Gastrocnemius medialis (tissue), 4 donors: ENCODE results near the gene CACNA1D. TPM values are rescaled to one million over a fixed set of nuclear protein-coding genes. Genes with fewer than 3 reads are reported as not detected.

Source experiments
- ATAC-seq, 2 donors: fragments of 150-250 bp; one replicate each; pipeline ENCODE4 v1.9.1; 2016
- DNase-seq, 2 donors: peaks; one replicate each; pipeline ENCODE4 v3.0.0-alpha.2; 2019
- H3K27ac ChIP-seq, 4 donors: fragments of 200-600 bp; sonication (generic); 1 replicate in 1 of 4; 2 replicates in 3 of 4; pipeline ENCODE4 v1.5.1; 2016 to 2018; ENCODE audit warnings: mild to moderate bottlenecking in 2 of 4, moderate library complexity in 1 of 4
- H3K27me3 ChIP-seq, 3 donors: fragments of 200-600 bp; sonication (generic) in 2 of 3; 1 replicate in 1 of 3; 2 replicates in 2 of 3; pipeline versions ENCODE4 v1.5.1 to v1.6.0; 2016 to 2019; ENCODE audit warnings: mild to moderate bottlenecking in 1 of 3, moderate library complexity in 1 of 3
- H3K36me3 ChIP-seq, 2 donors: fragments of 200-600 bp; sonication (generic) in 1 of 2; one replicate each; pipeline ENCODE4 v1.5.1; 2017 to 2018
- H3K4me1 ChIP-seq, 2 donors: fragments of 200-600 bp; sonication (generic) in 1 of 2; one replicate each; pipeline ENCODE4 v1.5.1; 2016 to 2017; ENCODE audit warnings: mild to moderate bottlenecking in 2 of 2
- H3K4me3 ChIP-seq, 4 donors: fragments of 200-600 bp; sonication (generic) in 3 of 4; 1 replicate in 1 of 4; 2 replicates in 3 of 4; pipeline ENCODE4 v1.5.1; 2016 to 2019; ENCODE audit warnings: mild to moderate bottlenecking in 2 of 4
- H3K9me3 ChIP-seq, 3 donors: fragments of 200-600 bp; sonication (generic) in 2 of 3; 1 replicate in 1 of 3; 2 replicates in 2 of 3; pipeline ENCODE4 v1.5.1; 2016 to 2019
- POLR2A ChIP-seq, 2 donors: fragments of 450-650 bp; IDR thresholded peaks; one replicate each; pipeline ENCODE4 v1.6.1; 2017; ENCODE audit warnings: antibody characterized with exemption in 2 of 2, mild to moderate bottlenecking in 2 of 2, moderate library complexity in 2 of 2
- in situ Hi-C, 4 donors: fragments of 200-750 bp; cut with MboI; loops; one replicate each; pipeline versions ENCODE4 v1.15.0 to v1.8.0; 2017; ENCODE audit warnings: low sequenced_read_pairs in 4 of 4
- intact Hi-C: fragments of 100-400 bp; cut with DNase I; formaldehyde crosslinking; loops from one replicate; pipeline ENCODE4 v1.15.1; 2023; ENCODE audit warnings: low total_unique reads
- total RNA-seq, 4 donors: library from RNA; depleted of rRNA; stranded (reverse); fragments of >200 nt; gene quantifications; one replicate each; pipeline versions ENCODE4 v1.1.0 to v1.2.3, GENCODE V29; 2016
- TF ChIP-seq, protein P1 (sequence below), 5 experiments: fragments of 450-650 bp in 3 of 5; fragments of 200-600 bp in 2 of 5; sonication (generic) in 2 of 5; IDR thresholded peaks in 4 of 5; conservative IDR thresholded peaks in 1 of 5; 1 replicate in 4 of 5; 2 replicates in 1 of 5; pipeline ENCODE4 v1.5.1; 2016 to 2019; ENCODE audit warnings: antibody characterized with exemption in 5 of 5, mild to moderate bottlenecking in 3 of 5, moderate library complexity in 3 of 5

CACNA1D gene
- total RNA-seq, 4 donors from 2014 or later: 0.18 to 0.34 TPM; not detected in 2

DNA sequence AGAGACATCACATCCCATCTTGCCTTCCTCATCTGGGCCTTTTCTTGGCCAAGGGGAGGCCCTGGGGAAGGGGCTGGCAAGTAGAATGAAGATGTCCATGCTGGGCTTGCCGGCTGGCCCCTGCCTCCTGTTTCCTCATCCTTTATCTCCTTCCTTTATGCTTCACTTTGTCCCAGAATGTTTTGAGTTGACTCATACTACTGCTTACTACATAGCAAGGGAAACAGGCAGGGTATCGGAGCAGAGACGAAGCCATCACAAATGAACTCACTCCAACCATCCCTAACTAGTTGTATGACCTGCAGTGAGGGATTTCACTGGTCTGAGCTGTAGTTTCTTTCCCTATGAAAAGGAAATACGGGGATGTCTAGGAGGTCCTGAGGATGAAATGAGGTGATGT is 285.8 kb downstream of the CACNA1D start:
- Histone ChIP-seq H3K36me3 (no peaks in the 10 kb centered on the region), H3K9me3 (no peaks in the 10 kb centered on the region), H3K4me1 (no peaks in the 10 kb centered on the region), H3K27ac (no peak overlapping the region), H3K27me3 (no peaks in the 10 kb centered on the region), H3K4me3 (no peak overlapping the region)
- DNase-seq: no peak
- intact Hi-C loops (no loop called here), in situ Hi-C loops (no loop called here)
- no peak for ATAC-seq
- no peak for TF ChIP-seq POLR2A (IDR thresholded peaks at IDR 0.05)
- TF ChIP-seq, protein P1, sequence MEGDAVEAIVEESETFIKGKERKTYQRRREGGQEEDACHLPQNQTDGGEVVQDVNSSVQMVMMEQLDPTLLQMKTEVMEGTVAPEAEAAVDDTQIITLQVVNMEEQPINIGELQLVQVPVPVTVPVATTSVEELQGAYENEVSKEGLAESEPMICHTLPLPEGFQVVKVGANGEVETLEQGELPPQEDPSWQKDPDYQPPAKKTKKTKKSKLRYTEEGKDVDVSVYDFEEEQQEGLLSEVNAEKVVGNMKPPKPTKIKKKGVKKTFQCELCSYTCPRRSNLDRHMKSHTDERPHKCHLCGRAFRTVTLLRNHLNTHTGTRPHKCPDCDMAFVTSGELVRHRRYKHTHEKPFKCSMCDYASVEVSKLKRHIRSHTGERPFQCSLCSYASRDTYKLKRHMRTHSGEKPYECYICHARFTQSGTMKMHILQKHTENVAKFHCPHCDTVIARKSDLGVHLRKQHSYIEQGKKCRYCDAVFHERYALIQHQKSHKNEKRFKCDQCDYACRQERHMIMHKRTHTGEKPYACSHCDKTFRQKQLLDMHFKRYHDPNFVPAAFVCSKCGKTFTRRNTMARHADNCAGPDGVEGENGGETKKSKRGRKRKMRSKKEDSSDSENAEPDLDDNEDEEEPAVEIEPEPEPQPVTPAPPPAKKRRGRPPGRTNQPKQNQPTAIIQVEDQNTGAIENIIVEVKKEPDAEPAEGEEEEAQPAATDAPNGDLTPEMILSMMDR (IDR thresholded peaks at IDR 0.05 in 4 of 5, conservative IDR thresholded peaks at IDR 0.05 in 1 of 5): no peak

- Histone ChIP-seq H3K27ac (no peak overlapping the region), H3K9me3 (no peaks in the 10 kb centered on the region), H3K4me1 (no peaks in the 10 kb centered on the region), H3K27me3 (no peaks in the 10 kb centered on the region), H3K36me3 (no peaks in the 10 kb centered on the region), H3K4me3 (no peak overlapping the region)
- TF ChIP-seq POLR2A (IDR thresholded peaks at IDR 0.05): no peak
- TF ChIP-seq, protein P1 (IDR thresholded peaks at IDR 0.05 in 4 of 5, conservative IDR thresholded peaks at IDR 0.05 in 1 of 5): no peak
- ATAC-seq (no peak), DNase-seq (no peak)
- in situ Hi-C loops: no loop called here
- intact Hi-C loops: no loop called here
These were observed 286.4 kb downstream of the CACNA1D start for GRCh38 chr3:53780806-53781205.

DNA sequence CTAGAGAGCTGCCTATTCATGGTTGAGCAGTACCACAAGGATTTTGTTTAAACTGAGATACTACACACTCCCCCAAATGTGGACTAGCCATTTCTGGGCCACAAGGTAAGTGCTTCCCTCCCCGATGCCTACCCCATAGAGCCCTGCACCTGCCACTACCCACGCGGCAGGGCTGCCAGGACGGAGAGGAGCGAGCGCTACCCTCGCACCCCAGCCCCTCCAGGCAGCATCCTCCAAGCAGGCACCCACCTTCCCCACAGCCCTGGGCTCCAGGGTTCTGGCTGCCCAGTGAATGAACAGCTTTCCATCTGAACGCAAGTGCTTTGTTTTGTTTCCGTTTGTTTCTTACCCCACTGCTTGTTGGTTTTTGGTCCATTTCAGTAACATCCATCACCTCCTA is 292.6 kb downstream of the CACNA1D start:
- TF ChIP-seq POLR2A (IDR thresholded peaks at IDR 0.05): no peak
- TF ChIP-seq, protein P1 (IDR thresholded peaks at IDR 0.05 in 4 of 5, conservative IDR thresholded peaks at IDR 0.05 in 1 of 5): no peak
- DNase-seq (no peak), ATAC-seq (no peak)
- H3K36me3 ChIP-seq: no peaks in the 10 kb centered on the region
- H3K27ac ChIP-seq: no peak overlapping the region
- H3K9me3 ChIP-seq: no peaks in the 10 kb centered on the region
- H3K27me3 ChIP-seq: no peaks in the 10 kb centered on the region
- intact Hi-C loops (no loop called here), in situ Hi-C loops (no loop called here)
- no peak overlapping the region for H3K4me3 ChIP-seq
- no peaks in the 10 kb centered on the region for H3K4me1 ChIP-seq

DNA sequence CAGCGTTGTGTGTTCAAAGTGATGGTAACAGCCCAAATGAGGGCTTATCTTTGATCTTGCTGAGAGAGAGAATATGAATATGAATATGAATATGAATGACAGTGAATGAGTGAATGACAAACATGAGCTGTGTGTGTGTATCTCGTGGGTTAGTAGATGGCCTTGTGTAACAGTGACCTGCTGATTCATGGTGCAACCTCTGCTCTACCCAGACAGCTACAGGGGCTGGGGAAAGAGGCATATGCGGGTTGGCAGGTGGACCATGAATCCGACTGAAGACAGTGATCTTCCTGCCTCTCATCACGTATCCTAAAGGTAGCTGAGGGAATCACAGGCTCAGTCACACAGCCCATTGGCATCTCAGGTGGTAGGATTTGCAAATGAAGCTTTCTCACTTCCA is 293.6 kb downstream of the CACNA1D start:
- no peaks in the 10 kb centered on the region for H3K36me3 ChIP-seq
- intact Hi-C loops: no loop called here
- DNase-seq (no peak), ATAC-seq (no peak)
- in situ Hi-C loops: no loop called here
- no peaks in the 10 kb centered on the region for H3K9me3 ChIP-seq
- H3K27me3 ChIP-seq: no peaks in the 10 kb centered on the region
- H3K4me1 ChIP-seq: no peaks in the 10 kb centered on the region
- no peak overlapping the region for H3K4me3 ChIP-seq
- H3K27ac ChIP-seq: no peak overlapping the region
- no peak for TF ChIP-seq POLR2A (IDR thresholded peaks at IDR 0.05)
- TF ChIP-seq, protein P1 (IDR thresholded peaks at IDR 0.05 in 4 of 5, conservative IDR thresholded peaks at IDR 0.05 in 1 of 5): no peak

GRCh38 chr3:53789459-53789858 is 295.0 kb downstream of the CACNA1D start:
- in situ Hi-C loops (no loop called here), intact Hi-C loops (no loop called here)
- ATAC-seq (no peak), DNase-seq (no peak)
- no peak overlapping the region for H3K4me3 ChIP-seq
- TF ChIP-seq POLR2A (IDR thresholded peaks at IDR 0.05): no peak
- TF ChIP-seq, protein P1 (IDR thresholded peaks at IDR 0.05 in 4 of 5, conservative IDR thresholded peaks at IDR 0.05 in 1 of 5): no peak
- no peaks in the 10 kb centered on the region for H3K36me3 ChIP-seq
- no peaks in the 10 kb centered on the region for H3K4me1 ChIP-seq
- no peaks in the 10 kb centered on the region for H3K27me3 ChIP-seq
- no peak overlapping the region for H3K27ac ChIP-seq
- H3K9me3 ChIP-seq: no peaks in the 10 kb centered on the region
